Adipocyte (in vitro differentiated cells): ENCODE measurements around the gene AZGP1.
"Not testable (repeated sequence)": the region's sequence is repeated elsewhere in the genome, so short reads cannot be mapped to it uniquely, and the experiment has no call there.

ENCODE experiments used
- DNase-seq: peaks from one replicate; pipeline ENCODE4 v3.0.0-alpha.2; 2015; ENCODE audit warnings: low read depth
- H3K27me3 ChIP-seq: replicated peaks from 2 replicates; pipeline ENCODE4 v1.7.0; 2013; ENCODE audit warnings: mild to moderate bottlenecking, low read length, moderate library complexity; ENCODE audit not compliant: control insufficient read depth, insufficient read depth
- H3K36me3 ChIP-seq: 2 replicates; pipeline ENCODE4 v1.7.0; 2013; ENCODE audit warnings: low read length, mild to moderate bottlenecking, moderate library complexity; ENCODE audit not compliant: control insufficient read depth, insufficient read depth, severe bottlenecking
- H3K4me1 ChIP-seq: 2 replicates; pipeline ENCODE4 v1.7.0; 2013; ENCODE audit warnings: mild to moderate bottlenecking, low read length, moderate library complexity; ENCODE audit not compliant: control insufficient read depth, insufficient read depth
- H3K4me3 ChIP-seq: 2 replicates; pipeline ENCODE4 v1.7.0; 2013; ENCODE audit warnings: mild to moderate bottlenecking, low read length, moderate library complexity
- H3K9ac ChIP-seq: 2 replicates; pipeline ENCODE4 v1.7.0; 2013; ENCODE audit warnings: mild to moderate bottlenecking, low read length, moderate library complexity
- H3K9me3 ChIP-seq: 2 replicates; pipeline ENCODE4 v1.7.0; 2013; ENCODE audit warnings: mild to moderate bottlenecking, low read length, moderate library complexity; ENCODE audit not compliant: control insufficient read depth

AZGP1 gene

DNA sequence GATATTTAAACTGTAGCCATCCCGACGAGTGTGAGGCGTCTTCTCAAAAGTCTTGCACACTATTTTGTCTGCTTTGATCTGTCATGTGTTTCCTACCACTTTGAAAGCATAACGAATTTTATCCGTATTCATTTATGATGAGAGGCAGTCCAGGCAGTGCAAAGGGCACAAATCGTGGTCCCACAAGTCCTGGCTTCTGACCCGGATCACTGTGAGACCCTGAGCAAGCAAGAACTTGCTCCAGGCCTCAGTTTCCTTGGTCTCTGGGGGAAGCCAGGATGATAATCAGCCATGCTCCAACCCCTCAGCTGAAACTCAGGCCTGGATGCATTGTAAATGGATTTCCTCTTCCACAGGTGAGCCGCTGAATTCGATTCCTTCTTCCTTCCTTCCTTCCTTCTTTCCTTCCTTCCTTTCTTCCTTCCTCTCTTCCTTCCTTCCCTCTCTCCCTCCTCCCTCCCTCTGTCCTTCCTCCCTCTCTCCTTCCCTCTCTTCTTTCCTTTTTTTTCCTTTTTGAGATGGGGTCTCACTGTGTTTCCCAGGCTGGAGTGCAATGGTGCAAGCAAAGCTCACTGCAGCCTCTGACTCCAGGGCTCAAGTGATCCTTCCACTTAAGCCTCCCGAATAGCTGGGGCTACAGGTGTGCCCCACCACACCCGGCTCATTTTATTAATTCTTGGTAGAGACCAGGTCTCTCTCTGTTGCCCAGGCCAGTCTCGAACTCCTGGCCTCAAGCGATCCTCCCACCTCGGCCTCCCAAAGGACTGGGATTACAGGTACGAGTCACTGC is 21.1 kb upstream of the AZGP1 start:
- no peaks in the 10 kb centered on the region for H3K9me3 ChIP-seq
- H3K36me3 ChIP-seq, result no peaks in the 10 kb centered on the region
- peaks cover 7% of the 10 kb centered on the region for H3K4me1 ChIP-seq
- H3K9ac ChIP-seq, result peak overlapping the region; percentile 82
- peak overlapping the region; percentile 74 for H3K4me3 ChIP-seq
- DNase-seq, result no peak
- no peaks in the 10 kb centered on the region for H3K27me3 ChIP-seq

DNA sequence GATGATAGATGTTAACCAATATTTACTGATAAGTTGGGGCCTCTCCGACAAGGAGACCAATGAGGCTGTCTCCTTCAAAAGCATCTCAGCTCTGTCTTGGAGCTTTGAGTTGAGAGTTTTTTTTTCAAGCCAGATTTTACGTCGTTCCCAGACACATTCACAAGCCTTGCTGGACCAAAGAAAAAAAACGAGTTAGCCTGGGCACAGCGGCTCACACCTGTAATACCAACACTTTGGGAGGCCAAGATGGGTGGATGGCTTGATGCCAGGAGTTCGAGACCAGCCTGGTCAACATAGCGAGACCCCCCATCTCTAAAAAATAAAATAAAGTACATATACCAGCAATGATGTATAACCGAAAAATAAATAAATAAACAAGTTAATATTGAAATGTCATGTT is 19.0 kb upstream of the AZGP1 start:
- Histone ChIP-seq H3K9me3 (no peaks in the 10 kb centered on the region), H3K4me3 (no peak overlapping the region), H3K36me3 (no peaks in the 10 kb centered on the region), H3K27me3 (no peaks in the 10 kb centered on the region), H3K4me1 (peaks cover 7% of the 10 kb centered on the region), H3K9ac (peak overlapping the region; percentile 54)
- no peak for DNase-seq

DNA sequence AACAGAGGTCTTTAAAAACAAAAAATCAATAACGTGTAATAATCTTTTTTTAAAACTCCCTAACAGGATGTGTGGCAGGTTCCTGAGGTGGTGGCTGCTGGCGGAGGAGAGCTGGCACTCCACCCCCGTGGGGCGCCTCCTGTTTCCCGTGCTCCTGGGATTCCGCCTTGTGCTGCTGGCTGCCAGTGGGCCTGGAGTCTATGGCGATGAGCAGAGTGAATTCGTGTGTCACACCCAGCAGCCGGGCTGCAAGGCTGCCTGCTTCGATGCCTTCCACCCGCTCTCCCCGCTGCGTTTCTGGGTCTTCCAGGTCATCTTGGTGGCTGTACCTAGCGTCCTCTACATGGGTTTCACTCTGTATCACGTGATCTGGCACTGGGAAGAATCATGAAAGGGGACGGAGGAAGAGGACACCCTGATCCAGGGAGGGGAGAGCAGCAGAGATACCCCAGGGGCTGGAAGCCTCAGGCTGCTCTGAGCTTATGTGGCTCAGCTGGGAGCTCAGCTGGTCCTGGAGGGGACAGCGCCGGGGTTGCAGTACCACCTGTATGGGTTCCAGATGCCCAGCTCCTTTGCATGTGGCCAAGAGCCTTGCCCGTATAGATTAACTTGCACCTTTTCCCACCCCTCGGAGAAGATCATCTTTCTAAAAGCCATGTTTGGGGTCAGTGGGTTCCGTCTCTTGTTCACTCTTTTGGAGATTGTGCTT is 16.7 kb upstream of the AZGP1 start:
- Histone ChIP-seq H3K27me3 (peaks cover 12% of the 10 kb centered on the region), H3K36me3 (no peaks in the 10 kb centered on the region), H3K9me3 (no peaks in the 10 kb centered on the region), H3K4me3 (no peak overlapping the region), H3K4me1 (peaks cover 4% of the 10 kb centered on the region), H3K9ac (no peak overlapping the region)
- DNase-seq, result no peak

DNA sequence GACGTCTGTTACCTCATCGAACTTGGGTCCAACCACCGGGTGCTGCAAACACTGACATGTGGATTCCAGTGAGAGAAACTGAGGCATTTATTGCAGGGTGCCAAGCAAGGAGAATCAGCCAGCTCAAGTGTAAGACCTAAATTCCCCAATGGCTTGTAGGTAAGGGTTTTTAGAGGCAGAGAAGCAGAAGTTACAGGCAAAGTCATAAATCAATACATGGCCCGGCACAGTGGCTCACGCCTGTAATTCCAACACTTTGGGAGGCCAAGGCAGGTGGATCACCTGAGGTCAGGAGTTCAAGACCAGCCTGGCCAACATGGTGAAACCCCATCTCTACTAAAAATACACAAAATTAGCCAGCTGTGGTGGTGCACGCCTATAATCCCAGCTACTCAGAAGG is 15.7 kb upstream of the AZGP1 start:
- peaks cover 19% of the 10 kb centered on the region for H3K27me3 ChIP-seq
- not testable (repeated sequence) for H3K36me3 ChIP-seq, H3K9me3 ChIP-seq, H3K4me3 ChIP-seq, DNase-seq, H3K4me1 ChIP-seq, H3K9ac ChIP-seq

DNA sequence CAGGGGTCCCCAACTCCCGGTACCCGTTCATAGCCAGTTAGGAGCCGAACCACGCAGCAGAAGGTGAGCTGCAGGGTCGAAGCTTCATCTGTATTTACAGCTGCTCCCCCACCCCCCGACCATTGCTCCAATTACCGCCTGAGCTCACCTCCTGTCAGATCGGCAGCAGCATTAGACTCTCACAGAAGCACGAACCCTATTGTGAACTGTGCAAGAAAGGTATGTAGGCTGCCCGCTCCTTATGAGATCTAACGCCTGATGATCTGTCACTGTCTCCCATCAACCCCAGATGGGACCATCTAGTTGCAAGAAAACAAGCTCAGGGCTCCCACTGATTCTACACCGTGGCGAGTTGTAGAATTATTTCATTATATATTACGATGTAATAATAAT is 14.6 kb upstream of the AZGP1 start:
- Histone ChIP-seq H3K9ac (no peak overlapping the region), H3K4me1 (peaks cover 4% of the 10 kb centered on the region), H3K27me3 (peaks cover 28% of the 10 kb centered on the region), H3K9me3 (no peaks in the 10 kb centered on the region), H3K36me3 (no peaks in the 10 kb centered on the region), H3K4me3 (peak overlapping the region; percentile 44)
- DNase-seq, result no peak

DNA sequence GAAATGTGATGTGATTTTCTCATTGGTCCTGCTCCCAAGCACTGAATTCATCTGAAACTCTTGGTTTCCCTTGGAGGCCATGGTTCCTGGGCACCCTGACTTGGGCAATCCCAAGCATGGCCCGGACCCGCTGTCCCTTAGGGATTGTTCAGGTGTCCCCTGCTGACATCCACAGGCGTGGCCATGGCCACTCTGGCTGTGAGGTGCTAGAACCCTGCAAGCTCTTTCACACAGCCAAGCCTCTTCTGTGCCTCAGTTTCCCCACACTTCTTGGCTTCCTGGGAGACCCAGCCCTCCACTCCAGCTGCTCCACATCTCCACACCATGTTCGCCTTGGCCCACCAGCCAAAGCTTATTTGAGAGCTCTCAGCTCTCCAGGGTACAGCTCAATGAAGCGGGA is 12.0 kb upstream of the AZGP1 start:
- peaks cover 41% of the 10 kb centered on the region for H3K27me3 ChIP-seq
- no peaks in the 10 kb centered on the region for H3K9me3 ChIP-seq
- H3K36me3 ChIP-seq, result no peaks in the 10 kb centered on the region
- H3K4me3 ChIP-seq, result no peak overlapping the region
- DNase-seq, result no peak
- H3K4me1 ChIP-seq, result no peaks in the 10 kb centered on the region
- no peak overlapping the region for H3K9ac ChIP-seq

DNA sequence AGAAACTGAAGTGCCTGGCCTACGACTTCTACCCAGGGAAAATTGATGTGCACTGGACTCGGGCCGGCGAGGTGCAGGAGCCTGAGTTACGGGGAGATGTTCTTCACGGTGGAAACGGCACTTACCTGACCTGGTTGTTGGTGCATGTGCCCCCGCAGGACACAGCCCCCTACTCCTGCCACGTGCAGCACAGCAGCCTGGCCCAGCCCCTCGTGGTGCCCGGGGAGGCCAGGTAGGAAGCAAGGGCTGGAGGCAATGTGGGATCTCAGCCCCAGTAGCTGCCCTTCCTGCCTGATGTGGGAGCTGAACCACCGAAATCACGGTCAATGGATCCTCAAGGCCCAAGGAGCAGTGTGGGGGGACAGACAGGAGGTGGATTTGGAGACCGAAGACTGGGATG is 11.5 kb upstream of the AZGP1 start:
- not testable (repeated sequence) for H3K4me1 ChIP-seq, H3K9ac ChIP-seq, H3K36me3 ChIP-seq, H3K9me3 ChIP-seq, H3K4me3 ChIP-seq, DNase-seq
- peaks cover 41% of the 10 kb centered on the region for H3K27me3 ChIP-seq

DNA sequence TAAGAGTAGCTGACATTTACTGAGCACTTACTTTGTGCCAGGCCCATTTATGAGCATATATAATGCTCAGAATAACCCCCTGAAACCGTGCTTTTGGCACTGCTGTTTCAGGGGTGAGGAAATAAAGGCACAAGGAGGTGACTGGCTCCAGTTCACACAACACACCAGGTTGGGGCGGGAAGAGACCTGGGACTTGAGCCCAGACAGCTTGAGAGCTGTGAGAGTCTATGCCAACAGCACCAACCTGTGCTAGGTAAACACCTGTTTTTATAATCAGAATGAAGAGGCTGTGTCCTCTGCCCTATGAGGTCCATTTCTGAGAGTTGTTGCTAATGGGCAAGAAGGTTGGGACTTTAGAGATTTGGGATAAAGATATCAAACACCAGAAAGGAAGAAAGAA is 8.8 kb upstream of the AZGP1 start:
- H3K9me3 ChIP-seq, result peaks cover 9% of the 10 kb centered on the region
- DNase-seq, result no peak
- peaks cover 46% of the 10 kb centered on the region for H3K27me3 ChIP-seq
- H3K4me1 ChIP-seq, result no peaks in the 10 kb centered on the region
- no peak overlapping the region for H3K4me3 ChIP-seq
- no peak overlapping the region for H3K9ac ChIP-seq
- H3K36me3 ChIP-seq, result no peaks in the 10 kb centered on the region

DNA sequence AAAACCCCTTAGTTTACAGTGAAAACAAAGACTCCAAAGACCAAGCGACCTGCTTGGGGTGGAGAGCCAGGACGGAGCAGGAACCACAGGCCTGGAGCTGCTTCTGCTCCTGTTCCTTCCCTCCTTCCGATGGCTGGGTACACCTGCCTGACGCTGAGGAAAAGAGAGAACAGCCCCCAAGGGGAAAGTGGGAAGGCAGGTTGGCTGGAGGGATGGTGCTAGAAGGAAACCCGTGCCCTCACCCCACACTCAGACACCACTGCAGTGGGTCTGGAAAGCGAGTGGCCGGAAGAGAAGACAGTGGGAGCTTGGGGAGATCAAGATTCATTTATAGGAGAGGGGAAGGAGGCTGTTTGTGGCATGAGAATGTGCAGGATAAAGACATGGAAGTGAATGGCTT is 5.2 kb upstream of the AZGP1 start:
- peaks cover 36% of the 10 kb centered on the region for H3K27me3 ChIP-seq
- H3K4me1 ChIP-seq, H3K4me3 ChIP-seq, H3K9me3 ChIP-seq, H3K36me3 ChIP-seq, DNase-seq, H3K9ac ChIP-seq: not testable (repeated sequence)

DNA sequence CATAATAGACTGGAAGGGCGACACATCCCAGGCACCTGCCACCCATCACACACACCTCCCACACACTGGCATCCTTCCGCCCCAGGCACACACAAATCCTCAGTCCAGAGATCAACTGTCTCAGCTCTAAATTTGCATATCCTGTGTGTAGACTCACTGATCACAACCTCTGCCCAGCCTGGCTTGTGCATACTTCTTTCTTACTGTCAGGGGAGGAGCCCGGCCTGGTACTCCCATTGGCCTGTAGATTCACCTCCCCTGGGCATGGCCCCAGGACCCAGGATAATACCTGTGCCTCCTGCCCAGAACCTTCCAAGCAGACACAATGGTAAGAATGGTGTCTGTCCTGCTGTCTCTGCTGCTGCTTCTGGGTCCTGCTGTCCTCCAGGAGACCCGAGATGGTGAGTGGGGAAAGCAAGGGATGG is 4.6 kb upstream of the AZGP1 start:
- peaks cover 38% of the 10 kb centered on the region for H3K27me3 ChIP-seq
- H3K9ac ChIP-seq, H3K9me3 ChIP-seq, DNase-seq, H3K4me3 ChIP-seq, H3K4me1 ChIP-seq, H3K36me3 ChIP-seq: not testable (repeated sequence)

DNA sequence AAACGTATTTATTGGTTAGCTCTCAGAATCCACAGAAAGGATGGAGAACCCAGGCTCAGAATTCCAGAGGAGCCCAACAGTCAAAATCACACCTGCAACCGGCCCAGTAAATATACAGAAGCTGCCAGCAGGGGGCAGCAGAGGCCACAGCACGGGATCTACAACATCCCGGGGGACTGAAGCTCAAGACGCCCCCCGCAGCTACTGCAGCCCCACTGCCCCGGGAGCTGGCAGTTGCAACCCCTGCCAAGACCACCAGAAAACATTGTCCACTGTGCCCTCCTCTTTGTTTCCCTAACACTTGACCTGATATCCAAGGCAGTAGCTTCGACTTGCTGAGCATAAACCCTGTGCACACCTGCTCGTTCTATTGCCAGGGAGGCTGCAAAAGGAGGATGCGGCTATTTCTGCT is 4.0 kb upstream of the AZGP1 start:
- DNase-seq, result peak; percentile 49
- peaks cover 36% of the 10 kb centered on the region for H3K27me3 ChIP-seq
- H3K9ac ChIP-seq, H3K4me1 ChIP-seq, H3K4me3 ChIP-seq, H3K9me3 ChIP-seq, H3K36me3 ChIP-seq: not testable (repeated sequence)
